RCC 7860 (cell line): Measurements from ENCODE around the gene MGP.

Source experiments
- DNase-seq: peaks from one replicate; pipeline ENCODE4 v3.0.0-alpha.2; 2015; ENCODE audit warnings: low spot score
- FAIRE-seq: peaks from 2 replicates; lab custom pipeline; 2012; peaks lifted over from hg19 to GRCh38; lab: Jason Lieb, UNC

The MGP gene

DNA sequence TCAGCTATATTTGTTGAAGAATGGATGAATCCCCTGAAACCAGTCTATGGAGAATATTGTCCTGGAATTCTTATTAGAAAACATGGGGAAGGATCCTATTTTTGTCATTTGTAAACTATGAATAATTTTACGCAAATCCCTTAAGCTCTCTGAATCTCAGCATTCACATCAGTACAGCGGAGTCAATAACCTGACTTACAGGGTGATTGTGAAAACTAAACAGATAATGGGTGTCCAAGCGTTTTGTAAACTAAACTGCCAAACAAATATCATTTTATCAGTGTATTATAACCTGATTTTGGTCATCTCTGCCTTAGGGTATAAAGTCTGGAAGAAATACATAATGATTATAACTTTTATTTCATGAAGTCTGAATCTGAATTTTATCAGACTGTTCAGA is 52.3 kb downstream of the MGP start:
- FAIRE-seq (no peak), DNase-seq (no peak)
